Vagina (tissue), 2 donors: ENCODE measurements around the gene TNFRSF8.

Experiments used
- CTCF ChIP-seq, 3 experiments: fragments of 450-650 bp in 2 of 3; fragments of 200-600 bp in 1 of 3; sonication (generic) in 1 of 3; IDR thresholded peaks; one replicate each; pipeline ENCODE4 v1.5.1; 2017 to 2019; ENCODE audit warnings: antibody characterized with exemption in 3 of 3, mild to moderate bottlenecking in 2 of 3, moderate library complexity in 2 of 3
- POLR2A ChIP-seq, 2 donors: fragments of 450-650 bp; IDR thresholded peaks; one replicate each; pipeline ENCODE4 v1.6.1; 2017; ENCODE audit warnings: antibody characterized with exemption in 2 of 2, mild to moderate bottlenecking in 2 of 2, moderate library complexity in 2 of 2

- TF ChIP-seq CTCF (IDR thresholded peaks at IDR 0.05): no peak
- TF ChIP-seq POLR2A (IDR thresholded peaks at IDR 0.05): no peak
These were observed 13.4 kb downstream of the TNFRSF8 start for GRCh38 chr1:12076425-12077005.
